HFFc6 (cell line): Measurements from ENCODE around the gene LSR. TPM values are rescaled to one million over a fixed set of nuclear protein-coding genes. Genes with fewer than 3 reads are reported as not detected.

Experiments used
- DNase-seq: peaks from one replicate; pipeline ENCODE4 v3.0.0-alpha.2; 2018
- H3K27ac Mint-ChIP-seq: 2 replicates; pipeline ENCODE4 v1.8.0; 2020; ENCODE audit warnings: mild to moderate bottlenecking, mixed read lengths
- H3K27me3 Mint-ChIP-seq: 2 replicates; pipeline ENCODE4 v1.8.0; 2021; ENCODE audit warnings: mild to moderate bottlenecking, moderate library complexity, mixed read lengths; ENCODE audit not compliant: insufficient read depth
- H3K36me3 Mint-ChIP-seq: 2 replicates; pipeline ENCODE4 v1.8.0; 2021; ENCODE audit warnings: low read depth, mixed read lengths
- H3K4me1 Mint-ChIP-seq: 2 replicates; pipeline ENCODE4 v1.8.0; 2020; ENCODE audit warnings: low read depth, mixed read lengths
- H3K4me3 Mint-ChIP-seq: 2 replicates; pipeline ENCODE4 v1.8.0; 2020; ENCODE audit warnings: mild to moderate bottlenecking, moderate library complexity, mixed read lengths
- H3K9me3 Mint-ChIP-seq: 2 replicates; pipeline ENCODE4 v1.8.0; 2020; ENCODE audit warnings: mild to moderate bottlenecking, mixed read lengths
- total RNA-seq, 6 experiments: library from RNA; stranded (reverse); fragmentation: NEBNext Ultra II Directional; extraction: Animal tissue kit (Norgen Biotek cat#: 25700); gene quantifications; 2 replicates in 1 of 6; 3 replicates in 5 of 6; pipeline ENCODE4 v1.2.3, GENCODE V29; 2021
- TF ChIP-seq, protein P1 (sequence below): fragments of 200-600 bp; sonication (generic); IDR thresholded peaks from 2 replicates; pipeline ENCODE4 v1.5.0; 2021; ENCODE audit warnings: antibody characterized with exemption, mild to moderate bottlenecking

Gene LSR
- total RNA-seq, 6 experiments from 2014 or later: 1.7 to 3.3 (median 2.3) TPM

DNA sequence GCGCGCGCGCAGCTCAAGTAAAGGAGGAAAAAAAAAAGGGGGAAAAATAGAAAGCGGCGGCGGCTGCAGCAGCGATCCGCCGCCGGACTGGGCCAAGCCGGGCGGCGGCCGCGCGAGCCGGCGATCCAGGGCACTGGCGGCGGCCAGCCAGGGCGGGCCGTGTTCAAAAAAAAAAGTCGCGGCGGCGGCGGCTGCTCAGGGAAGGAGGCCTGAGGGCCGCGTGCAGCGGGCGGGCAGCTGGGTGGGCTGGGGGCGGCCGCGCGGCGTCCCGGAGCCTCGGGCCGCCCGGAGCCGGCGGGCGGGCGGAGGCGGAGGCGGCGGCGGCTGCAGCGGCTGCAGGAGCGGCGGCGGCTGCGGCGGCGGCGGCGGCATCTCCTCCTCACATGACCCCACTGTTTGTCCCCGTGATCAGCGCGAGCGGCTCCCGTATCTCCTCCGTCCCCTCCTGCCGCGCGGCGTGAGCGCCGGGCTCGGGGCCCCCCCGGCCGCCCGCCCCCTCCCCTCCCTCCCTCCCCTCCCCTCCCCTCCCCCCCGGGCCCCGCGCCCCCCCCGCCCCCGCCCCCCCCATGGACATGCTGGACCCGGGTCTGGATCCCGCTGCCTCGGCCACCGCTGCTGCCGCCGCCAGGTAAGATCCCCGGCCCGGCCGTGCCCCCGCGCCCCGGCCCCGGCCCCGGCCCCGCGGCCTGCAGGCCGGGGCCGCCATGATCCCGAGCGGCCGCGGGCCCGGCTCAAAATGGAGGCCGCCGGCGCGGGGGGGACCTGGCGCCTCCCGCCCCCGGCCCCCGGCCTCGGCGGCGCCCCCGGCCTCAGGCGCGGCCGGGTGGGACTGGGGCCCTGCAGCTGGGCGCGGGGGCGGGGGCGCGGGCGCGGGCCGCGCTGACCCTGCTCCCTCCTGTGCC lies 20.0 kb downstream of the LSR start, which contains the start of gene USF2:
Gene USF2 (plus strand): TSS at position 427 of the 902 bp plus-strand sequence. CDS start 140 bp downstream, at position 567.
- TF ChIP-seq, protein P1, sequence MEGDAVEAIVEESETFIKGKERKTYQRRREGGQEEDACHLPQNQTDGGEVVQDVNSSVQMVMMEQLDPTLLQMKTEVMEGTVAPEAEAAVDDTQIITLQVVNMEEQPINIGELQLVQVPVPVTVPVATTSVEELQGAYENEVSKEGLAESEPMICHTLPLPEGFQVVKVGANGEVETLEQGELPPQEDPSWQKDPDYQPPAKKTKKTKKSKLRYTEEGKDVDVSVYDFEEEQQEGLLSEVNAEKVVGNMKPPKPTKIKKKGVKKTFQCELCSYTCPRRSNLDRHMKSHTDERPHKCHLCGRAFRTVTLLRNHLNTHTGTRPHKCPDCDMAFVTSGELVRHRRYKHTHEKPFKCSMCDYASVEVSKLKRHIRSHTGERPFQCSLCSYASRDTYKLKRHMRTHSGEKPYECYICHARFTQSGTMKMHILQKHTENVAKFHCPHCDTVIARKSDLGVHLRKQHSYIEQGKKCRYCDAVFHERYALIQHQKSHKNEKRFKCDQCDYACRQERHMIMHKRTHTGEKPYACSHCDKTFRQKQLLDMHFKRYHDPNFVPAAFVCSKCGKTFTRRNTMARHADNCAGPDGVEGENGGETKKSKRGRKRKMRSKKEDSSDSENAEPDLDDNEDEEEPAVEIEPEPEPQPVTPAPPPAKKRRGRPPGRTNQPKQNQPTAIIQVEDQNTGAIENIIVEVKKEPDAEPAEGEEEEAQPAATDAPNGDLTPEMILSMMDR: no peak
- peak within 1 kb of the TSS; percentile 95 for H3K27ac Mint-ChIP-seq
- H3K36me3 Mint-ChIP-seq: peaks cover 4% of the 10 kb centered on the region; the same call in 1 of the 2 replicates
- peak; percentile 61 for DNase-seq
- H3K9me3 Mint-ChIP-seq: no peaks in the 10 kb centered on the region
- peaks cover 7% of the 10 kb centered on the region for H3K27me3 Mint-ChIP-seq
- H3K4me3 Mint-ChIP-seq: peak within 1 kb of the TSS; percentile 97
- peaks cover 12% of the 10 kb centered on the region for H3K4me1 Mint-ChIP-seq

DNA sequence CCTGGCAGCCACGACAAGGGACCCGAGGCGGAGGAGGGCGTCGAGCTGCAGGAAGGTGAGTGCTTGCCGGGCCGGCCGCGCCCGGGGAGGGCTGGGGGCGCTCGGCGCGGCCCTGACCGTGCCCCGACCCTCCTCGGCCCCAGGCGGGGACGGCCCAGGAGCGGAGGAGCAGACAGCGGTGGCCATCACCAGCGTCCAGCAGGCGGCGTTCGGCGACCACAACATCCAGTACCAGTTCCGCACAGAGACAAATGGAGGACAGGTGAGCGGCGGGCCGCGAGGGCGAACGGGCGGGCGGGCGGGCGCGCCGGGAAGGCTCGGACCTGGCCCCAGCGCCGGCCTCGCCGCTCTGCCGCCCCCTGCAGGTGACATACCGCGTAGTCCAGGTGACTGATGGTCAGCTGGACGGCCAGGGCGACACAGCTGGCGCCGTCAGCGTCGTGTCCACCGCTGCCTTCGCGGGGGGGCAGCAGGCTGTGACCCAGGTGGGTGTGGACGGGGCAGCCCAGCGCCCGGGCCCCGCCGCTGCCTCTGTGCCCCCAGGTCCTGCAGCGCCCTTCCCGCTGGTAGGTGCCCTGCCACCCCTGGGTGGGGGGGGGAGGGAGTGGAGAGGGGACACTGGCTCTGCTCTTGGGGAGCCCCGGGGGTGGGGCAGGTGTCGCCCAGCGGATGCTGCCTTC lies 20.8 kb downstream of the LSR start:
- H3K36me3 Mint-ChIP-seq: peaks cover 4% of the 10 kb centered on the region; the same call in 1 of the 2 replicates
- H3K4me3 Mint-ChIP-seq: peak overlapping the region; percentile 67
- H3K27ac Mint-ChIP-seq: no peak overlapping the region

DNA sequence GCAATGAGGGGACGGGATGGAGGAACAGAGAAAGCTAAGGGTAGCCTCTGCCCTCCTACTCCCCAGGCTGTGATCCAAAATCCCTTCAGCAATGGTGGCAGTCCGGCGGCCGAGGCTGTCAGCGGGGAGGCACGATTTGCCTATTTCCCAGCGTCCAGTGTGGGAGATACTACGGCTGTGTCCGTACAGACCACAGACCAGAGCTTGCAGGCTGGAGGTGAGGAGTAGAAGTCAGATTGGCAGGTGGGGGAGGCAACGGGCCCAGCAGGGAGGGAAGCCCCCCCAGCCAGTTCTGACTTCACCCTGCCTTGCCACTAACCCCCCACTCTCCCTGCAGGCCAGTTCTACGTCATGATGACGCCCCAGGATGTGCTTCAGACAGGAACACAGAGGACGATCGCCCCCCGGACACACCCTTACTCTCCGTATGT lies 21.6 kb downstream of the LSR start:
- Mint-ChIP-seq H3K9me3 (no peaks in the 10 kb centered on the region), H3K27me3 (peaks cover 4% of the 10 kb centered on the region), H3K27ac (no peak overlapping the region), H3K36me3 (peaks cover 5% of the 10 kb centered on the region; the same call in 1 of the 2 replicates), H3K4me3 (no peak overlapping the region), H3K4me1 (peaks cover 10% of the 10 kb centered on the region)
- TF ChIP-seq, protein P1: no peak
- no peak for DNase-seq

More for the DNA sequence above, 20.8 kb downstream of the LSR start:
- Mint-ChIP-seq H3K27me3 (peaks cover 4% of the 10 kb centered on the region), H3K4me1 (peaks cover 12% of the 10 kb centered on the region), H3K9me3 (no peaks in the 10 kb centered on the region)
- peak; percentile 78 for DNase-seq
- TF ChIP-seq, protein P1: peak; percentile 97

DNA sequence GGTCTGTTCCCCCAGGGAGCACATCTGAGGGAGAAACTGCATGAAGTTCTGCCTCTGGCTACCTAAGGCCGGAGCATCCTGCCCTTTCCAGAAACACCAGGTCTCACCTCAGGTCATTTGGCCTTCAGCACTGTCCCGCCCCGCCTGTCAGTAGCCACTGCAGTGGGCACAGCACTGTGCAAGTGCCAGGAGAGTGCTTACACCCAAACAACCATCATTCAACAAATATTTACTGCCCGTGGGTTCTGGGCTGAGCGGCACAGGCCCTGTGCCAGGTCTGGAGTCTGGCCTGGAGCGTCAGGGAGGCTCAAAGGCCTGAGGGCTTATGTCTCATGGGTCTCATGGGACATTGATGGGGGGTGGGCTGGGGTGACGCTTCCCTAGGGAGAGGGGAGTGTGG lies 22.7 kb downstream of the LSR start:
- Mint-ChIP-seq H3K4me1 (no peaks in the 10 kb centered on the region), H3K27ac (no peak overlapping the region), H3K9me3 (no peaks in the 10 kb centered on the region), H3K4me3 (no peak overlapping the region), H3K27me3 (no peaks in the 10 kb centered on the region; the same call in 1 of the 2 replicates), H3K36me3 (peaks cover 10% of the 10 kb centered on the region; the same call in 1 of the 2 replicates)
- TF ChIP-seq, protein P1: no peak
- no peak for DNase-seq

DNA sequence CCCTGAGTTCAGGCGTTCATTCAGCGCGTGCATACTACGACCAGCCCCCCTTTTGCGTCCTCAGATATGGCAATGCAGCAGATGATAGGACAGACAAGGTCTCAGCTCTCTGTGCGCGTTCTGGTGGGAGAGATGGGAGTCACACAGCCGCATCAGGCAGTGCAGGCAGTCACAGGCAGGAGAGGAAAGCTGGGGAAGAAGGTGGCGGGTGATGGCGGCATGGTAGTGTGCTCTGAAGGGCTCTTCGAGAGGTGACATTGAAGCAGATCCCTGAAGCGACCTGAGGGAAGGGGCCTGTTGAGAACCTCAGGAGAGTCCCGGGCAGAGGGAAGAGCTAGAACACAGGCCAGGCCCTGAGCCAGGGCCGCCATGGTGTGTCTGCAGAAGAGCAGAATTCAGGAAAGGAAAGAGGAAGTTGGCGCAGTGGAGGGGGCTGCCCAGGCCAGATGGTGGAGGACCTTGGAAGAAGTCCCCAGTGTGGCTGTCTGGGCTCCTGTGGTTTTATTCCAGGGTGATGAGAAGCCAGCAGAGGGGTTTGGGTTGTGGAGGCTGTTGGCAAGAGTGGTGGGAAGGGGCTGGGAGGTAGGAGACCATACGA lies 23.4 kb downstream of the LSR start:
- Mint-ChIP-seq H3K4me1 (no peaks in the 10 kb centered on the region), H3K4me3 (no peak overlapping the region), H3K27me3 (no peaks in the 10 kb centered on the region; the same call in 1 of the 2 replicates), H3K36me3 (peaks cover 10% of the 10 kb centered on the region; the same call in 1 of the 2 replicates), H3K27ac (no peak overlapping the region), H3K9me3 (no peaks in the 10 kb centered on the region)
- TF ChIP-seq, protein P1: no peak
- no peak for DNase-seq
